Neuronal stem cell (in vitro differentiated cells): ENCODE results near the gene CHTF18.

Experiments used
- DNase-seq: peaks from one replicate; pipeline ENCODE4 v3.0.0-alpha.2; 2013; ENCODE audit warnings: low spot score
- H2AFZ ChIP-seq: one replicate; pipeline ENCODE4 v1.6.1; 2013; ENCODE audit warnings: mild to moderate bottlenecking, low read length, inconsistent platforms
- H2AK5ac ChIP-seq: 2 replicates; pipeline ENCODE4 v1.6.1; 2013; ENCODE audit warnings: low read depth, mild to moderate bottlenecking, inconsistent platforms, low read length, moderate library complexity, mixed read lengths
- H2BK120ac ChIP-seq: 2 replicates; pipeline ENCODE4 v1.6.1; 2013; ENCODE audit warnings: low read depth, mild to moderate bottlenecking, inconsistent platforms, low read length, moderate library complexity, mixed read lengths
- H2BK12ac ChIP-seq: one replicate; pipeline ENCODE4 v1.6.1; 2013; ENCODE audit warnings: low read length, inconsistent platforms
- H2BK15ac ChIP-seq: 2 replicates; pipeline ENCODE4 v1.6.1; 2013; ENCODE audit warnings: mild to moderate bottlenecking, low read length, inconsistent platforms, mixed read lengths
- H2BK5ac ChIP-seq: one replicate; pipeline ENCODE4 v1.6.1; 2013; ENCODE audit warnings: inconsistent platforms, mild to moderate bottlenecking, low read length, moderate library complexity
- H3K14ac ChIP-seq: one replicate; pipeline ENCODE4 v1.6.1; 2013; ENCODE audit warnings: low read length, inconsistent platforms
- H3K18ac ChIP-seq: 2 replicates; pipeline ENCODE4 v1.6.1; 2013; ENCODE audit warnings: low read length, inconsistent platforms
- H3K23ac ChIP-seq: 2 replicates; pipeline ENCODE4 v1.6.1; 2013; ENCODE audit warnings: low read depth, mild to moderate bottlenecking, mixed read lengths, low read length, inconsistent platforms; ENCODE audit not compliant: poor library complexity
- H3K27ac ChIP-seq: replicated peaks from 3 replicates; pipeline ENCODE4 v1.5.1; 2013; ENCODE audit warnings: low read length, inconsistent platforms
- H3K27me3 ChIP-seq, 3 experiments: 2 replicates each; pipeline ENCODE4 v1.6.1; 2013; ENCODE audit warnings: low read length in 3 of 3, mild to moderate bottlenecking in 2 of 3, inconsistent platforms in 1 of 3, low read depth in 1 of 3, mixed read lengths in 1 of 3, moderate library complexity in 1 of 3; ENCODE audit not compliant: control insufficient read depth in 3 of 3, insufficient read depth in 3 of 3
- H3K36me3 ChIP-seq, 2 donors: replicated peaks in 1 of 2; 2 replicates each; pipeline ENCODE4 v1.6.1; 2013; ENCODE audit warnings: low read length in 2 of 2; ENCODE audit not compliant: control insufficient read depth in 2 of 2, insufficient read depth in 2 of 2
- H3K4ac ChIP-seq: 2 replicates; pipeline ENCODE4 v1.6.1; 2013; ENCODE audit warnings: inconsistent platforms, mild to moderate bottlenecking, low read length, moderate library complexity
- H3K4me1 ChIP-seq, 2 donors: 1 replicate in 1 of 2; 2 replicates in 1 of 2; pipeline ENCODE4 v1.6.1; 2013; ENCODE audit warnings: low read length in 2 of 2, low read depth in 1 of 2; ENCODE audit not compliant: control insufficient read depth in 2 of 2, insufficient read depth in 1 of 2
- H3K4me2 ChIP-seq: one replicate; pipeline ENCODE4 v1.6.1; 2013; ENCODE audit warnings: mild to moderate bottlenecking, low read length, inconsistent platforms; ENCODE audit not compliant: insufficient read depth, poor library complexity, severe bottlenecking
- H3K4me3 ChIP-seq, 2 donors: 2 replicates each; pipeline ENCODE4 v1.5.1; 2013; ENCODE audit warnings: low read length in 2 of 2, mild to moderate bottlenecking in 2 of 2, inconsistent platforms in 1 of 2, moderate library complexity in 1 of 2
- H3K79me1 ChIP-seq: one replicate; pipeline ENCODE4 v1.6.1; 2013; ENCODE audit warnings: low read depth, mild to moderate bottlenecking, inconsistent platforms, low read length, moderate library complexity
- H3K9ac ChIP-seq: one replicate; pipeline ENCODE4 v1.6.1; 2013; ENCODE audit warnings: mild to moderate bottlenecking, low read depth, low read length, inconsistent platforms; ENCODE audit not compliant: poor library complexity
- H3K9me3 ChIP-seq, 2 donors: replicated peaks in 1 of 2; 2 replicates each; pipeline versions ENCODE3 to v1.6.1; 2013; ENCODE audit warnings: low read length in 2 of 2, mild to moderate bottlenecking in 2 of 2, inconsistent platforms in 1 of 2, low read depth in 1 of 2, mixed read lengths in 1 of 2, moderate library complexity in 1 of 2; ENCODE audit not compliant: control insufficient read depth in 2 of 2, insufficient read depth in 1 of 2
- H4K8ac ChIP-seq: one replicate; pipeline ENCODE4 v1.6.1; 2013; ENCODE audit warnings: low read depth, mild to moderate bottlenecking, inconsistent platforms, low read length, moderate library complexity
- H4K91ac ChIP-seq: one replicate; pipeline ENCODE4 v1.6.1; 2013; ENCODE audit warnings: low read length, low read depth, mild to moderate bottlenecking, inconsistent platforms; ENCODE audit not compliant: poor library complexity
- WGBS, 2 donors: extraction: QIAGEN DNeasy Blood & Tissue Kit; methylation state at CpG; one replicate each; pipeline ENCODE4 v1.1.7; 2013; ENCODE audit warnings: missing lambda C conversion rate in 2 of 2, mixed read lengths in 1 of 2; ENCODE audit not compliant: insufficient read length in 2 of 2, insufficient replicate concordance in 1 of 2; ENCODE audit errors: extremely low coverage in 2 of 2; 5-methylcytosine and 5-hydroxymethylcytosine counted together

Gene CHTF18

DNA sequence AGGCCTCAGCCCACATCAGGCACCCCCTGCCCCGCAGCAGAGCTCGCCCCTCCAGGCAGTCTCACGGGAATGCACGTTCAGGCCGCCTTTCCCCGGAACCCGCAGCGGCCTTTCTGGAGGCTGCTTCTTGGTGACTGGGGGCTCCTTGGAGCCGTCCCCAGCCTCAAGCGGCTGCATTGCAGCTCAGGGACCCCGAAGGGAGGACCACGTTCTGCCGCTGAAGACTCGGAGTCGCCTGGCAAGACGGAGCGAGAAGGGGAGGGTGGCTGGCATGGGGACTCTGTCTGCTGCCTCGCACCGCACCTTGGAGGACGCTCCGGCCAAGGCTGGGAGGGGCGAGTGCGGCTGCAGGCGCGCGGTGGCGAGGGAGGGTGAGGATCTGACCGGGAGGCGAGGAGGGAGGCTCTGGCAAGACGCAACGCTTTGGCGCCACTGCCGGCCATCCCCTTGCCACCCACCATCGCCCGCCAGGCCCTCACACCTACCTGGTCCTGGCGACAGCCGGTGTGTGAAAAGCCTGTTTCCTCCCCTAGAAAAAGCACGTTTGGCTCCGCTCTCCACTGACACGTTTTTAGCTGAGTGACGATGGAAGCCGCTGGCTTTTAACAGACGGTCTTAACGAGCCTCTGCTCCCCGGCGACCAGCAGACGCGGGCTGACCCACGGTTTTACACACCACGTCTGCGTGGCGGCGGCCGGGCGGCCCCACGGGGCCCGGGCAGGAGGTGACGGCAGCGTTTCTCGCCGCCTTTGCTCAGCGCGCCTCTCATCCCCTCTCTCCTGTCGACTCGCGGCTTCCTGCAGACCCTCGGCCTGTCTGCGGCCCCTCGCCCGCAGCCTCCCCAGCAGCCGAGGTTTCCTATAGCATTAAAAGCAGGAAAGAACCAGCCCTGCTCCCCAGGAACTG, 28.8 kb downstream of the CHTF18 start:
- H2BK15ac ChIP-seq: peak overlapping the region; percentile 81
- H4K91ac ChIP-seq: no peak overlapping the region
- H3K36me3 ChIP-seq: no peaks in the 10 kb centered on the region
- peak overlapping the region; percentile 84 for H2BK12ac ChIP-seq
- H3K9me3 ChIP-seq: peaks cover 0 to under 1% of the 10 kb centered on the region in 2 donors
- H3K27ac ChIP-seq: no peak overlapping the region
- H3K18ac ChIP-seq: peak overlapping the region; percentile 57
- no CpG with 5 or more reads among the region's 71 CpGs for WGBS, 2 donors
- no peak for DNase-seq
- no peak overlapping the region for H3K4me2 ChIP-seq
- H4K8ac ChIP-seq: peak overlapping the region; percentile 43
- H3K27me3 ChIP-seq: peaks cover 0 to 15% (median 6%) of the 10 kb centered on the region in 3 experiments
- H3K4ac ChIP-seq: no peak overlapping the region
- peaks cover 1% of the 10 kb centered on the region for H3K79me1 ChIP-seq
- peak overlapping the region; percentile 44 for H3K9ac ChIP-seq
- no peak overlapping the region for H3K4me3 ChIP-seq
- H2AK5ac ChIP-seq: peak overlapping the region; percentile 88
- H2BK120ac ChIP-seq: peak overlapping the region; percentile 31
- peak overlapping the region; percentile 56 for H3K14ac ChIP-seq
- H3K4me1 ChIP-seq: peaks cover 4 to 8% of the 10 kb centered on the region in 2 donors
- no peak overlapping the region for H2AFZ ChIP-seq
- H2BK5ac ChIP-seq: peak overlapping the region; percentile 87
- peak overlapping the region; percentile 65 for H3K23ac ChIP-seq

GRCh38 chr16:818132-818531, 29.7 kb downstream of the CHTF18 start:
- no peak overlapping the region for H3K14ac ChIP-seq
- H2BK120ac ChIP-seq: no peak overlapping the region
- no peak overlapping the region for H2BK5ac ChIP-seq
- no peak overlapping the region for H2AFZ ChIP-seq
- no peak overlapping the region for H3K4me2 ChIP-seq
- no peak for DNase-seq
- H3K4ac ChIP-seq: no peak overlapping the region
- H2BK12ac ChIP-seq: no peak overlapping the region
- H2AK5ac ChIP-seq: no peak overlapping the region
- H3K27me3 ChIP-seq: peaks cover 0 to 9% (median 4%) of the 10 kb centered on the region in 3 experiments
- no peak overlapping the region for H3K23ac ChIP-seq
- H3K4me1 ChIP-seq: peaks cover 4 to 6% of the 10 kb centered on the region in 2 donors
- no peak overlapping the region for H4K91ac ChIP-seq
- H3K79me1 ChIP-seq: peaks cover 1% of the 10 kb centered on the region
- no peak overlapping the region for H3K27ac ChIP-seq
- peaks cover 2 to 6% of the 10 kb centered on the region in 2 donors for H3K9me3 ChIP-seq
- H3K36me3 ChIP-seq: no peaks in the 10 kb centered on the region
- H3K4me3 ChIP-seq: no peak overlapping the region
- H3K9ac ChIP-seq: no peak overlapping the region
- no peak overlapping the region for H2BK15ac ChIP-seq
- H3K18ac ChIP-seq: no peak overlapping the region
- no CpG with 5 or more reads among the region's 8 CpGs for WGBS, 2 donors
- H4K8ac ChIP-seq: no peak overlapping the region

GRCh38 chr16:818592-818991, 30.2 kb downstream of the CHTF18 start:
- H3K27me3 ChIP-seq: peaks cover 0 to 9% (median 0%) of the 10 kb centered on the region in 3 experiments
- no peak overlapping the region for H2BK5ac ChIP-seq
- no peak overlapping the region for H2AFZ ChIP-seq
- no peak overlapping the region for H4K91ac ChIP-seq
- no peak overlapping the region for H3K18ac ChIP-seq
- H3K4me3 ChIP-seq: peak overlapping the region in 1 of 2 donors; percentile 25
- H2BK120ac ChIP-seq: no peak overlapping the region
- H3K23ac ChIP-seq: no peak overlapping the region
- DNase-seq: no peak
- peaks cover 5 to 9% of the 10 kb centered on the region in 2 donors for H3K9me3 ChIP-seq
- no peak overlapping the region for H2BK12ac ChIP-seq
- H2BK15ac ChIP-seq: no peak overlapping the region
- H3K4ac ChIP-seq: no peak overlapping the region
- H4K8ac ChIP-seq: no peak overlapping the region
- H3K27ac ChIP-seq: no peak overlapping the region
- H3K9ac ChIP-seq: no peak overlapping the region
- no peak overlapping the region for H3K4me2 ChIP-seq
- no peak overlapping the region for H2AK5ac ChIP-seq
- peaks cover 1% of the 10 kb centered on the region for H3K79me1 ChIP-seq
- no peaks in the 10 kb centered on the region for H3K36me3 ChIP-seq
- H3K4me1 ChIP-seq: peaks cover 3% of the 10 kb centered on the region in 2 donors
- no peak overlapping the region for H3K14ac ChIP-seq
- WGBS, 2 donors: no CpG with 5 or more reads among the region's 2 CpGs

DNA sequence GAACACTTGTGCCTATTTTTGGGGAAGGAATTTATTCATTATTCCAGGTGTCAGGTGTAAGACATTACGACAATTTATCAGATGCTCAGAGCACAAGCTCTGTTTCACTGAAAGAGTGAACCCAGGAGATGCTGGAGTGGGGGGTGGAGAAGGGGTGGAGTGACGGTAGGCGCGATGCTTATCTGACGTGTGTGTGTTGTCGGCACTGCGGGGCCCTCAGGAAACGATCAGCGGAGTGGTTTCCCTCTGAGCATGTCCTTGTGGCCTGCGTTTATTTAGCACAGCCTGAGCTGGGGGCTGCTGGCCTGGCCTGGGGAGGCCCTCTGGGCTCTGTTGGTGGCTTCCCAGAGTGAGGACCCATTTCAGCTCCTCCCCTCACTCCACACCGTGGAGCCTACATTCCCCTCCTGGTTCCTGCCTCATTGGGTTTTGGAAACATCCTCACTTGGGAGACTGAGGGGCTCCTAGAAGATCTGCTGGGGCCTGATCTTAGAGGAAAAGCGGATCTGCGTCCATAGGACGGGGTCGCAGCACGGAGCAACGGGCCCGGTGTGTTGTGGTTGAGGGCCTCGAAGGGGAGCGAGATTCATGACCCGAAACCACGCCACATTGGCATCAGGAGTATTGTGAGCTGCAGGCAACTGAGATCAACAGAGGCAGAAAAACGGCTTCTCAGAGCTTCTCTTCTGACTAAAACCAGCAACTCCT, 31.1 kb downstream of the CHTF18 start:
- Histone ChIP-seq H3K14ac (no peak overlapping the region), H4K8ac (no peak overlapping the region), H3K9me3 (peaks cover 5 to 15% of the 10 kb centered on the region in 2 donors), H2BK12ac (no peak overlapping the region), H2BK120ac (no peak overlapping the region), H3K36me3 (no peaks in the 10 kb centered on the region), H3K79me1 (peaks cover 3% of the 10 kb centered on the region), H3K9ac (no peak overlapping the region), H2BK15ac (no peak overlapping the region), H3K27me3 (peaks cover 0 to 11% (median 0%) of the 10 kb centered on the region in 3 experiments), H3K4ac (no peak overlapping the region), H3K27ac (no peak overlapping the region), H3K4me1 (peaks cover 3% of the 10 kb centered on the region in 2 donors), H3K4me2 (no peak overlapping the region), H3K4me3 (no peak overlapping the region), H3K23ac (peak overlapping the region; percentile 6), H2AFZ (no peak overlapping the region), H2AK5ac (peak overlapping the region; percentile 53), H2BK5ac (peak overlapping the region; percentile 4), H4K91ac (no peak overlapping the region), H3K18ac (peak overlapping the region; percentile 76)
- WGBS, 2 donors: no CpG with 5 or more reads among the region's 23 CpGs
- DNase-seq: no peak
